KOPT-K1 (cell line): ENCODE data around the gene TXNRD1.

Experiments used
- H3K27ac ChIP-seq: fragments of 200-600 bp; sonication (generic); 2 replicates; pipeline ENCODE4 v1.5.1; 2016; ENCODE audit warnings: antibody characterized with exemption, mild to moderate bottlenecking, low read depth, low read length; ENCODE audit not compliant: poor library complexity, severe bottlenecking
- H3K36me3 ChIP-seq: fragments of 200-600 bp; sonication (generic); 2 replicates; pipeline ENCODE4 v1.5.1; 2017; ENCODE audit warnings: antibody characterized with exemption, mild to moderate bottlenecking, low read length, moderate library complexity; ENCODE audit not compliant: insufficient read depth
- H3K9me3 ChIP-seq: fragments of 200-600 bp; sonication (generic); 2 replicates; pipeline ENCODE4 v1.5.1; 2017; ENCODE audit warnings: antibody characterized with exemption, low read length, mild to moderate bottlenecking; ENCODE audit not compliant: insufficient read depth, poor library complexity, severe bottlenecking

The TXNRD1 gene

GRCh38 chr12:104182621-104183378 is 32.8 kb upstream of the TXNRD1 start:
- Histone ChIP-seq H3K36me3 (no peaks in the 10 kb centered on the region), H3K27ac (no peak overlapping the region), H3K9me3 (peaks cover 21% of the 10 kb centered on the region)

- Histone ChIP-seq H3K27ac (no peak overlapping the region), H3K9me3 (peaks cover 21% of the 10 kb centered on the region), H3K36me3 (no peaks in the 10 kb centered on the region)
Measured at GRCh38 chr12:104183443-104183842, 32.1 kb upstream of the TXNRD1 start.

- no peaks in the 10 kb centered on the region for H3K36me3 ChIP-seq
- H3K9me3 ChIP-seq, result peaks cover 21% of the 10 kb centered on the region
- H3K27ac ChIP-seq, result no peak overlapping the region
Measured at GRCh38 chr12:104187446-104188155, 28.0 kb upstream of the TXNRD1 start.

- H3K27ac ChIP-seq, result no peak overlapping the region
- H3K36me3 ChIP-seq, result no peaks in the 10 kb centered on the region
- H3K9me3 ChIP-seq, result peaks cover 15% of the 10 kb centered on the region
Measured at GRCh38 chr12:104188534-104188933, 27.0 kb upstream of the TXNRD1 start.

- Histone ChIP-seq H3K9me3 (peaks cover under 1% of the 10 kb centered on the region), H3K36me3 (no peaks in the 10 kb centered on the region), H3K27ac (no peak overlapping the region)
Measured at GRCh38 chr12:104189915-104190555, 25.5 kb upstream of the TXNRD1 start.

- Histone ChIP-seq H3K9me3 (no peaks in the 10 kb centered on the region), H3K27ac (no peak overlapping the region), H3K36me3 (no peaks in the 10 kb centered on the region)
Measured at GRCh38 chr12:104190641-104191176, 24.9 kb upstream of the TXNRD1 start.

- Histone ChIP-seq H3K36me3 (no peaks in the 10 kb centered on the region), H3K9me3 (peaks cover 12% of the 10 kb centered on the region), H3K27ac (no peak overlapping the region)
Measured at GRCh38 chr12:104197264-104197663, 18.3 kb upstream of the TXNRD1 start.

GRCh38 chr12:104199964-104200363 is 15.6 kb upstream of the TXNRD1 start:
- Histone ChIP-seq H3K27ac (no peak overlapping the region), H3K36me3 (no peaks in the 10 kb centered on the region), H3K9me3 (peaks cover 12% of the 10 kb centered on the region)

- H3K36me3 ChIP-seq, result no peaks in the 10 kb centered on the region
Measured at GRCh38 chr12:104201238-104202001, 14.2 kb upstream of the TXNRD1 start.

GRCh38 chr12:104204690-104205480 is 10.7 kb upstream of the TXNRD1 start:
- Histone ChIP-seq H3K27ac (no peak overlapping the region), H3K36me3 (no peaks in the 10 kb centered on the region), H3K9me3 (peaks cover 7% of the 10 kb centered on the region)

More at GRCh38 chr12:104201238-104202001, 14.2 kb upstream of the TXNRD1 start:
- Histone ChIP-seq H3K27ac (no peak overlapping the region), H3K9me3 (peaks cover 12% of the 10 kb centered on the region)

GRCh38 chr12:104207416-104208205 is 8.0 kb upstream of the TXNRD1 start:
- no peaks in the 10 kb centered on the region for H3K9me3 ChIP-seq
- no peak overlapping the region for H3K27ac ChIP-seq
- no peaks in the 10 kb centered on the region for H3K36me3 ChIP-seq

- Histone ChIP-seq H3K9me3 (no peaks in the 10 kb centered on the region), H3K27ac (no peak overlapping the region), H3K36me3 (no peaks in the 10 kb centered on the region)
Measured at GRCh38 chr12:104212516-104212915, 3.1 kb upstream of the TXNRD1 start.

- no peak overlapping the region for H3K27ac ChIP-seq
- no peaks in the 10 kb centered on the region for H3K36me3 ChIP-seq
- H3K9me3 ChIP-seq, result no peaks in the 10 kb centered on the region
Measured at GRCh38 chr12:104213952-104214351, 1.6 kb upstream of the TXNRD1 start.
